B cell (primary cell): ENCODE data around the gene RPS24. TPM values are rescaled to one million over a fixed set of nuclear protein-coding genes. Genes with fewer than 3 reads are reported as not detected.
"Not testable (repeated sequence)": the region's sequence is repeated elsewhere in the genome, so short reads cannot be mapped to it uniquely, and the experiment has no call there.

Experiments
- ATAC-seq: fragments of 200-7000 bp; cut with Tn5 transposase; one replicate; pipeline ENCODE4 v1.10.0; 2021; ENCODE audit warnings: low read depth, mild to moderate bottlenecking, moderate number of reproducible peaks, moderate library complexity
- CTCF ChIA-PET: fragments of 350-600 bp; sonication (Branson Sonifier 250); formaldehyde crosslinking; loops from one replicate; lab custom pipeline; 2021; ENCODE audit warnings: antibody characterized with exemption, inconsistent platforms; lab: Charles Lee
- POLR2A ChIA-PET: fragments of 350-600 bp; sonication (Branson Sonifier 250); formaldehyde crosslinking; loops from one replicate; lab custom pipeline; 2021; ENCODE audit warnings: antibody characterized with exemption; lab: Charles Lee
- DNase-seq: peaks from one replicate; pipeline ENCODE4 v3.0.0; 2013
- H2AFZ ChIP-seq: 2 replicates; pipeline ENCODE4 v1.6.1; 2012; ENCODE audit warnings: mild to moderate bottlenecking, low read depth, low read length; ENCODE audit not compliant: insufficient read depth, poor library complexity, severe bottlenecking
- H3K27ac ChIP-seq, 2 donors: 1 replicate in 1 of 2; 2 replicates in 1 of 2; pipeline ENCODE4 v1.5.1; 2012 to 2013; ENCODE audit warnings: low read length in 2 of 2, mild to moderate bottlenecking in 2 of 2, moderate library complexity in 1 of 2
- H3K27me3 ChIP-seq, 4 experiments: fragments of 200-600 bp in 1 of 4; sonication (generic) in 1 of 4; replicated peaks in 1 of 4; 1 replicate in 2 of 4; 2 replicates in 2 of 4; pipeline versions ENCODE4 v1.6.1 to v1.7.0; 2013 to 2016; ENCODE audit warnings: low read length in 3 of 4, mild to moderate bottlenecking in 2 of 4, mixed read lengths in 1 of 4, moderate library complexity in 1 of 4; ENCODE audit not compliant: insufficient read depth in 4 of 4, control insufficient read depth in 3 of 4; ENCODE audit errors: control extremely low read depth in 1 of 4
- H3K36me3 ChIP-seq, 2 experiments: replicated peaks in 1 of 2; 1 replicate in 1 of 2; 2 replicates in 1 of 2; pipeline versions ENCODE4 v1.6.1 to v1.7.1; 2013; ENCODE audit warnings: low read length in 1 of 2; ENCODE audit not compliant: insufficient read depth in 2 of 2, control insufficient read depth in 1 of 2; ENCODE audit errors: control extremely low read depth in 1 of 2, extremely low read depth in 1 of 2
- H3K4me1 ChIP-seq, 2 donors: fragments of 200-600 bp in 1 of 2; sonication (generic) in 1 of 2; 1 replicate in 1 of 2; 2 replicates in 1 of 2; pipeline versions ENCODE4 v1.5.1 to v1.6.1; 2013 to 2017; ENCODE audit warnings: low read length in 2 of 2; ENCODE audit not compliant: control insufficient read depth in 2 of 2, insufficient read depth in 2 of 2
- H3K4me2 ChIP-seq: replicated peaks from 2 replicates; pipeline ENCODE3; 2012; ENCODE audit warnings: mild to moderate bottlenecking, low read depth, low read length; ENCODE audit not compliant: poor library complexity, severe bottlenecking
- H3K4me3 ChIP-seq, 5 experiments: fragments of 200-600 bp in 1 of 5; sonication (generic) in 1 of 5; 1 replicate in 3 of 5; 2 replicates in 2 of 5; pipeline versions ENCODE4 v1.5.1 to v1.7.0; 2011 to 2016; ENCODE audit warnings: low read length in 4 of 5, mild to moderate bottlenecking in 4 of 5, low read depth in 2 of 5, control low read depth in 1 of 5, moderate library complexity in 1 of 5; ENCODE audit not compliant: insufficient read depth in 1 of 5; ENCODE audit errors: control extremely low read depth in 1 of 5, extremely low read depth in 1 of 5
- H3K79me2 ChIP-seq: fragments of 200-600 bp; sonication (generic); one replicate; pipeline ENCODE4 v1.6.0; 2016; ENCODE audit warnings: low read length; ENCODE audit not compliant: control insufficient read depth, insufficient read depth
- H3K9ac ChIP-seq: fragments of 200-600 bp; sonication (generic); 2 replicates; pipeline ENCODE4 v1.6.1; 2017; ENCODE audit warnings: mild to moderate bottlenecking, low read length, moderate library complexity
- H3K9me3 ChIP-seq, 3 donors: one replicate each; pipeline versions ENCODE4 v1.6.1 to v1.7.1; 2013; ENCODE audit warnings: low read length in 2 of 3; ENCODE audit not compliant: control insufficient read depth in 2 of 3, insufficient read depth in 1 of 3; ENCODE audit errors: control extremely low read depth in 1 of 3
- H4K20me1 ChIP-seq: 2 replicates; pipeline ENCODE4 v1.6.0; 2012; ENCODE audit warnings: mild to moderate bottlenecking, low read length; ENCODE audit not compliant: insufficient read depth, control insufficient read depth, poor library complexity, severe bottlenecking
- H3K27ac Mint-ChIP-seq: one replicate; pipeline ENCODE4 v1.8.0; 2021; ENCODE audit warnings: mixed read lengths
- H3K27me3 Mint-ChIP-seq: one replicate; pipeline ENCODE4 v1.8.0; 2021; ENCODE audit warnings: mixed read lengths
- H3K4me1 Mint-ChIP-seq: one replicate; pipeline ENCODE4 v1.8.0; 2021; ENCODE audit warnings: mixed read lengths
- H3K4me3 Mint-ChIP-seq: one replicate; pipeline ENCODE4 v1.8.0; 2021; ENCODE audit warnings: mixed read lengths
- H3K9me3 Mint-ChIP-seq: one replicate; pipeline ENCODE4 v1.8.0; 2022; ENCODE audit warnings: mixed read lengths; ENCODE audit not compliant: insufficient read depth
- CTCF ChIP-seq: fragments of 200-600 bp; IDR thresholded peaks from one replicate; pipeline ENCODE4 v1.8.0; 2022; ENCODE audit warnings: antibody characterized with exemption, mild to moderate bottlenecking
- EZH2 ChIP-seq: IDR thresholded peaks from 2 replicates; pipeline ENCODE4 v1.6.1; 2012; ENCODE audit warnings: borderline replicate concordance, low read depth, mild to moderate bottlenecking, moderate library complexity, low read length; ENCODE audit not compliant: insufficient read depth, poor library complexity, severe bottlenecking
- WGBS: methylation state at CpG from one replicate; pipeline ENCODE4 v1.1.5; 2013; ENCODE audit warnings: missing lambda C conversion rate; ENCODE audit not compliant: insufficient coverage; 5-methylcytosine and 5-hydroxymethylcytosine counted together
- intact Hi-C: fragments of 100-400 bp; cut with micrococcal nuclease; formaldehyde crosslinking; loops from one replicate; pipeline ENCODE4 v1.10.0; 2022
- polyA plus RNA-seq: library from polyadenylated mRNA; depleted of rRNA; stranded (reverse); fragments of >200 nt; gene quantifications from 2 replicates; pipeline ENCODE4 v1.2.3, GENCODE V29; 2012
- total RNA-seq, 2 donors: library from RNA; stranded (reverse); fragments of 120-200 nt in 1 of 2; gene quantifications; 1 replicate in 1 of 2; 2 replicates in 1 of 2; pipeline versions ENCODE4 v1.2.3 to v1.2.4, GENCODE V29; 2013 to 2022

RPS24 gene
- total and polyA plus RNA-seq, 2 donors (not counting 1 experiment from before 2014, with no cell fraction given), result 1,249 to 2,320 TPM

GRCh38 chr10:78071857-78072179 lies 38.2 kb downstream of the RPS24 start:
- H2AFZ ChIP-seq, result no peak overlapping the region
- 79% methylated on average over 4 of the region's 4 CpGs for WGBS
- peaks cover 5% of the 10 kb centered on the region for H3K27me3 Mint-ChIP-seq
- H3K4me1 Mint-ChIP-seq, result no peaks in the 10 kb centered on the region
- intact Hi-C loops, result no loop called here
- CTCF ChIA-PET, result no interaction called here
- H3K36me3 ChIP-seq, result no peaks in the 10 kb centered on the region
- H3K27me3 ChIP-seq, result no peaks in the 10 kb centered on the region
- no peaks in the 10 kb centered on the region for H3K4me1 ChIP-seq
- H4K20me1 ChIP-seq, result no peaks in the 10 kb centered on the region
- H3K4me3 ChIP-seq, result no peak overlapping the region
- H3K4me2 ChIP-seq, result no peak overlapping the region
- H3K27ac Mint-ChIP-seq, result no peak overlapping the region
- ATAC-seq, result no peak
- POLR2A ChIA-PET, result no interaction called here
- no peaks in the 10 kb centered on the region for H3K79me2 ChIP-seq
- peaks cover 0 to 10% (median 0%) of the 10 kb centered on the region in 3 donors for H3K9me3 ChIP-seq
- TF ChIP-seq EZH2 (no peak), CTCF (no peak)
- peaks cover 2% of the 10 kb centered on the region for H3K9me3 Mint-ChIP-seq
- no peak overlapping the region for H3K27ac ChIP-seq
- H3K9ac ChIP-seq, result no peak overlapping the region
- no peak for DNase-seq
- H3K4me3 Mint-ChIP-seq, result no peak overlapping the region

- Histone ChIP-seq H3K4me3 (no peak overlapping the region), H3K79me2 (no peaks in the 10 kb centered on the region), H2AFZ (no peak overlapping the region), H4K20me1 (no peaks in the 10 kb centered on the region), H3K27me3 (no peaks in the 10 kb centered on the region), H3K36me3 (no peaks in the 10 kb centered on the region), H3K4me1 (no peaks in the 10 kb centered on the region), H3K9ac (no peak overlapping the region), H3K27ac (no peak overlapping the region), H3K9me3 (peaks cover 0 to 11% (median 0%) of the 10 kb centered on the region in 3 donors), H3K4me2 (no peak overlapping the region)
- Mint-ChIP-seq H3K4me1 (no peaks in the 10 kb centered on the region), H3K27me3 (peaks cover 3% of the 10 kb centered on the region), H3K9me3 (peaks cover 3% of the 10 kb centered on the region), H3K4me3 (no peak overlapping the region), H3K27ac (no peak overlapping the region)
- ChIA-PET POLR2A (no interaction called here), CTCF (no interaction called here)
- DNase-seq (no peak), ATAC-seq (no peak)
- TF ChIP-seq CTCF (no peak), EZH2 (no peak)
- intact Hi-C loops, result no loop called here
Measured at GRCh38 chr10:78072504-78072903, 38.8 kb downstream of the RPS24 start.

GRCh38 chr10:78075806-78076205 lies 42.1 kb downstream of the RPS24 start:
- intact Hi-C loops, H2AFZ ChIP-seq, CTCF ChIA-PET, H3K9ac ChIP-seq, H3K4me3 ChIP-seq, H3K27ac ChIP-seq, H3K4me2 ChIP-seq, H3K27me3 ChIP-seq, H3K4me3 Mint-ChIP-seq, H3K79me2 ChIP-seq, H3K27me3 Mint-ChIP-seq, ATAC-seq, H4K20me1 ChIP-seq, H3K27ac Mint-ChIP-seq, DNase-seq, H3K4me1 Mint-ChIP-seq, H3K36me3 ChIP-seq, POLR2A ChIA-PET, H3K4me1 ChIP-seq, H3K9me3 Mint-ChIP-seq: not testable (repeated sequence)
- H3K9me3 ChIP-seq, result peaks cover 0 to 11% (median 0%) of the 10 kb centered on the region in 3 donors
- 96% methylated on average over 13 of the region's 29 CpGs for WGBS
